ENCODE measurements around the gene TAAR5.
"Not testable (repeated sequence)": the region's sequence is repeated elsewhere in the genome, so short reads cannot be mapped to it uniquely, and the experiment has no call there.

Gene TAAR5

GRCh38 chr6:132589454-132589853 is at the start of gene TAAR5:
Gene TAAR5, minus strand, starts transcription at chr6:132589741. Its CDS starts 55 bp downstream, at chr6:132589686.
- Mint-ChIP-seq H3K36me3 (ENCODE audit: low read depth) (no peaks in the 10 kb centered on the region), H3K4me3 (no peak within 1 kb of the TSS), H3K27me3 (ENCODE audit: low read depth) (peaks cover 6% of the 10 kb centered on the region), H3K9me3 (no peaks in the 10 kb centered on the region), H3K27ac (no peak within 1 kb of the TSS), H3K4me1 (ENCODE audit: low read depth) (no peaks in the 10 kb centered on the region)
- no peak for DNase-seq (ENCODE audit: low spot score)

- not testable (repeated sequence) for H3K9me3 Mint-ChIP-seq; H3K27ac Mint-ChIP-seq; H3K36me3 Mint-ChIP-seq (ENCODE audit: low read depth); H3K4me1 Mint-ChIP-seq (ENCODE audit: low read depth); H3K4me3 Mint-ChIP-seq; DNase-seq (ENCODE audit: low spot score)
- peaks cover 33% of the 10 kb centered on the region for H3K27me3 Mint-ChIP-seq (ENCODE audit: low read depth)
These were observed 47.6 kb upstream of the TAAR5 start for GRCh38 chr6:132637135-132637534.

- not testable (repeated sequence) for H3K4me1 Mint-ChIP-seq (ENCODE audit: low read depth); H3K27ac Mint-ChIP-seq; DNase-seq (ENCODE audit: low spot score); H3K4me3 Mint-ChIP-seq; H3K36me3 Mint-ChIP-seq (ENCODE audit: low read depth); H3K9me3 Mint-ChIP-seq
- H3K27me3 Mint-ChIP-seq (ENCODE audit: low read depth), result peaks cover 30% of the 10 kb centered on the region
These were observed 46.4 kb upstream of the TAAR5 start for GRCh38 chr6:132635906-132636305.

DNA sequence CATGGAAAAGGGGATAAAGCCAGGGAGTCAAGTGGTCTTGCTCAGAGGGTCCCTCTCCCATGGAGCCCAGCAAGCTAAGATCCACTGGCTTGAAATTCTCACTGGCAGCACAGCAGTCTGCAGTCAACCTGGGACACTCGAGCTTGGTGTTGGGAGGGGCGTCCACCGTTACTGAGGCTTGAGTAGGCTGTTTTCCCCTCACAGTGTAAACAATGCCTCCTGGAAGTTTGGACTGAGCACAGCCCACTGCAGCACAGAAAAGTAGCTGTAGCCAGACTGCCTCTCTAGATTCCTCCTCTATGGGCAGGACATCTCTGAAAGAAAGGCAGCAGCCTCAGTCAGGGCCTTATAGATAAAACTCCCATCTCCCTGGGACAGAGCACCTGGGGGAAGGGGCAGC is 45.7 kb upstream of the TAAR5 start:
- H3K9me3 Mint-ChIP-seq; H3K4me3 Mint-ChIP-seq; H3K27ac Mint-ChIP-seq; H3K36me3 Mint-ChIP-seq (ENCODE audit: low read depth); DNase-seq (ENCODE audit: low spot score); H3K4me1 Mint-ChIP-seq (ENCODE audit: low read depth): not testable (repeated sequence)
- H3K27me3 Mint-ChIP-seq (ENCODE audit: low read depth), result peaks cover 31% of the 10 kb centered on the region

- Mint-ChIP-seq H3K9me3 (no peaks in the 10 kb centered on the region), H3K4me3 (no peak overlapping the region), H3K27me3 (ENCODE audit: low read depth) (peaks cover 31% of the 10 kb centered on the region), H3K4me1 (ENCODE audit: low read depth) (no peaks in the 10 kb centered on the region), H3K36me3 (ENCODE audit: low read depth) (no peaks in the 10 kb centered on the region), H3K27ac (no peak overlapping the region)
- no peak for DNase-seq (ENCODE audit: low spot score)
These were observed 45.3 kb upstream of the TAAR5 start for GRCh38 chr6:132634796-132635195.

DNA sequence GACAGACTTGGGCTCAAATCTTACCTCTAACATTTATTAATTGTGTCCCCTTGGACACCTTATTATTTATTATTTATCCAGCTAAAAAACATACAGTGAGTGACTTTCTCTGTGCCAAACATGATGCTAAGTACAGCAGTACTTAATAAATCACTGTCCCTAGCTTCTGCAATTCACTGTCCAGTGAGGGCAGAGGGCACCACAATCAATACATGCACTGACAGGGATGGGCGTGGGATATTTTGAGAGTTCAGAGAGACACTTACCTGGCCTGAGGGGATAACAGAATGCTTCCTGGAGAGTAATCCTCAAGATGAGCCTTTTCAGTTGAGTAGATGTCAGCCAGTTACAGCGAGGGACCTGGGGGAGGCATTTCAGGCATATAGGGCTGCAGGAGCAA is 43.8 kb upstream of the TAAR5 start:
- DNase-seq (ENCODE audit: low spot score), result no peak
- Mint-ChIP-seq H3K4me3 (no peak overlapping the region), H3K9me3 (no peaks in the 10 kb centered on the region), H3K27me3 (ENCODE audit: low read depth) (peaks cover 33% of the 10 kb centered on the region), H3K36me3 (ENCODE audit: low read depth) (no peaks in the 10 kb centered on the region), H3K27ac (no peak overlapping the region), H3K4me1 (ENCODE audit: low read depth) (no peaks in the 10 kb centered on the region)

DNA sequence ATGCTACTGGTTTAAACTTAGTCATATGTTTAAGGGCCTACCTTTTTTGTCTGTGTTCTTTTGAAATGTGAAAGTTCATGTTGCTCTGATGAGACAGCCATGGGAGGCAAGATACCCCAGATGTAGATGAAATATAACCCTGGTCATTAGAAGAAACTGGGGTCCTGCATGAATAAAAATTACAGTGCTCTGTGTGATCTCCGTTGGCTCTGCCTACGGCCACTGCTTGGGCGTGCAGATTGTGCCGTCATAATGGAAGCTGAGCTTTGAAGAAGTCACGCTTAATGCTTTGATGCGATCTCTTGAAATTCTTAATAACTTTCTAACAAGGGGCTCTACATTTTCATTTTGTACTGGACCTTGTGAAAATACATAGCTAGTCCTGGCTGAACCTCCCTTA is 34.6 kb upstream of the TAAR5 start, which contains the start of gene TAAR2:
Gene TAAR2 (minus strand): TSS at position 101 of the 400 bp plus-strand sequence. CDS start 0 bp downstream, at position 101.
- no peak for DNase-seq (ENCODE audit: low spot score)
- Mint-ChIP-seq H3K9me3 (no peaks in the 10 kb centered on the region), H3K36me3 (ENCODE audit: low read depth) (no peaks in the 10 kb centered on the region), H3K27me3 (ENCODE audit: low read depth) (peaks cover 12% of the 10 kb centered on the region), H3K27ac (no peak within 1 kb of the TSS), H3K4me3 (no peak within 1 kb of the TSS), H3K4me1 (ENCODE audit: low read depth) (no peaks in the 10 kb centered on the region)

DNA sequence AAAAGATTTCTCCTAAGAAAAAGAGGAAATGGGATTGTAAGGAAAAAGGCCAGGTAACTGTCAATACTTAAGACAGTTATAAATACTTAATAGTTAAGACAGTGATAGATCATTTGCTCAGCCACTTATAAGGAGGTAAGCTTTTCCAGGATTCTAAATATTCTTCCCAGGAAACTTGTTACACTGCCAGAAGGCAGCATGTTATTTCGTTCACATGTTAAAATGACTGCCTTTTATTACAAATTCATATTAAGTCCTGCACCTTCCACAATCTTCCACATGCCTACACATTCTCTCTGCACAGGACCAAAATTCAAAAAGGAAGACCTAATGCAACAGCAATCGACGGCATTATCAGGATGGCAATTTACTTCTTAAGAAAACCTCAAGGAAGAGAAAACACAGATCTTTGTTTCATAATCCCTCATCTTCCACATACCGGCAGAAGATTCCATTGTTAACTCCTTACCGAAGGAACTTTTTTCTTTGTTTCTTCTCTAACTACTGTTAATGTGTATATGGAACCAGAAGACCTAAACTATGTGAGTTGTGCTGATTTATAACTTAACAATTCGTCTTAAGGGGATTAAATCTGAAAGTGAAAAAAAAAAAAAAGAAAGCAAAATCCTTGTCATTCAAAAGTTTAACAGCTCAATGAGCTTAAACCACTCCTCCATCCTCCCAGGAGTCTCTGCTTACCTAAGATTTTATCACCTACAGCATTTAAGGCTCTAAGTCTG is 33.7 kb upstream of the TAAR5 start:
- H3K36me3 Mint-ChIP-seq (ENCODE audit: low read depth), result no peaks in the 10 kb centered on the region
- no peak overlapping the region for H3K4me3 Mint-ChIP-seq
- no peak for DNase-seq (ENCODE audit: low spot score)
- peaks cover 10% of the 10 kb centered on the region for H3K27me3 Mint-ChIP-seq (ENCODE audit: low read depth)
- H3K9me3 Mint-ChIP-seq, result no peaks in the 10 kb centered on the region
- H3K4me1 Mint-ChIP-seq (ENCODE audit: low read depth), result no peaks in the 10 kb centered on the region
- no peak overlapping the region for H3K27ac Mint-ChIP-seq

DNA sequence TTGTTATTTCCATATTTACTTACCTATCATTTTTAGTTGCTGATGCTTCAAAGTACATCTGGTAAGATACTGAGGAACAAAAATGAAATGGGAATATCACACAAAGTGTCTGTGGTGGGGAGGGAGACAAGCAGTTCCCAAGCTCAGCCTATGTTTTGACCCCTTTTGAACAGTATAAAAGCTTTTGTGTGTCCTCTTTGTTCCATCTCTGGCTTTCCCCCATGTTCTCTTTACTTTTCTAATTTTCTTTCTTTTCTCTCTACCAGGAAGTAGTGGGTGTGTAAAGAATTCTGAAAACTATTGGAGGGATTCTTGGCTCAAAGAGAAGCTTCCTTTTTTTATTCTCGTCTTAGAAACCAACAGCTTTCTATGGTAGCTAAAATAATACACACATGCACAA is 27.1 kb upstream of the TAAR5 start:
- H3K27me3 Mint-ChIP-seq (ENCODE audit: low read depth), result peaks cover 21% of the 10 kb centered on the region
- DNase-seq (ENCODE audit: low spot score), result no peak
- H3K36me3 Mint-ChIP-seq (ENCODE audit: low read depth), result no peaks in the 10 kb centered on the region
- no peak overlapping the region for H3K4me3 Mint-ChIP-seq
- H3K4me1 Mint-ChIP-seq (ENCODE audit: low read depth), result no peaks in the 10 kb centered on the region
- H3K9me3 Mint-ChIP-seq, result no peaks in the 10 kb centered on the region
- no peak overlapping the region for H3K27ac Mint-ChIP-seq

GRCh38 chr6:132614554-132614953 is 25.0 kb upstream of the TAAR5 start:
- Mint-ChIP-seq H3K27me3 (ENCODE audit: low read depth) (peaks cover 17% of the 10 kb centered on the region), H3K27ac (no peak overlapping the region), H3K4me3 (peak overlapping the region; percentile 37), H3K9me3 (no peaks in the 10 kb centered on the region), H3K36me3 (ENCODE audit: low read depth) (no peaks in the 10 kb centered on the region), H3K4me1 (ENCODE audit: low read depth) (no peaks in the 10 kb centered on the region)
- DNase-seq (ENCODE audit: low spot score), result no peak

DNA sequence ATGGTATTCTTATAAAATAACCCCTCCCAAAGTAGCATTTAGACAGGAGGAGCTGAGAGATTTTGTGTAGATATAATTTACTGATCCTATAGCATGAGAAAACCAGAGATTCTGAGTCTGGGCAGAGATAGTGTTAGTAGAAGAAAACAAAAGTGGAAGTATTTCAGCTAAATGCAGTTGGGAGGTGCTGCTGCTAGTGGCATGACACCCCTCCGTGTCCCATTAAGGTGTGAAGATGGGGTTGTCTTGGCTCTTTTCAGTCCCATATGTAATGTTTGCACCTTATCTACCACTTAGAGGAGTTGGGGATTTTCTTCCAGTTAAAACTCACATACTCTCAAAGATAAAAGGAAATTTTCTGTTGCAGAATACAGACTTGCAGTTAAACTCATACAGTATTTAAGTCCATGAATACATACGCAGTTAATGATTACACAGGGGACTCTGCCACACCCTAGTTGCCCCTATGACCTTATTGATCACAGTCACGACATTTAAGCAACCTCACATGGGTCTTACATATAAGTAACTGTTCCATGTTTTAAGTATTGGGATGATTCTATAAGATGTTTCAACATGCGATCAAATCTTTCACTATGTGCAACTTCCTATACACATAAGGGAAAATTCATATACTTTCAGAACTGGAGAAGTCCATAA is 23.0 kb upstream of the TAAR5 start:
- Mint-ChIP-seq H3K4me1 (ENCODE audit: low read depth) (no peaks in the 10 kb centered on the region), H3K27me3 (ENCODE audit: low read depth) (peaks cover 13% of the 10 kb centered on the region), H3K4me3 (no peak overlapping the region), H3K36me3 (ENCODE audit: low read depth) (no peaks in the 10 kb centered on the region), H3K9me3 (no peaks in the 10 kb centered on the region), H3K27ac (no peak overlapping the region)
- no peak for DNase-seq (ENCODE audit: low spot score)

- Mint-ChIP-seq H3K9me3 (no peaks in the 10 kb centered on the region), H3K27ac (no peak overlapping the region), H3K27me3 (ENCODE audit: low read depth) (peaks cover 9% of the 10 kb centered on the region), H3K36me3 (ENCODE audit: low read depth) (no peaks in the 10 kb centered on the region), H3K4me3 (no peak overlapping the region), H3K4me1 (ENCODE audit: low read depth) (no peaks in the 10 kb centered on the region)
- no peak for DNase-seq (ENCODE audit: low spot score)
These were observed 22.1 kb upstream of the TAAR5 start for GRCh38 chr6:132611616-132612015.

DNA sequence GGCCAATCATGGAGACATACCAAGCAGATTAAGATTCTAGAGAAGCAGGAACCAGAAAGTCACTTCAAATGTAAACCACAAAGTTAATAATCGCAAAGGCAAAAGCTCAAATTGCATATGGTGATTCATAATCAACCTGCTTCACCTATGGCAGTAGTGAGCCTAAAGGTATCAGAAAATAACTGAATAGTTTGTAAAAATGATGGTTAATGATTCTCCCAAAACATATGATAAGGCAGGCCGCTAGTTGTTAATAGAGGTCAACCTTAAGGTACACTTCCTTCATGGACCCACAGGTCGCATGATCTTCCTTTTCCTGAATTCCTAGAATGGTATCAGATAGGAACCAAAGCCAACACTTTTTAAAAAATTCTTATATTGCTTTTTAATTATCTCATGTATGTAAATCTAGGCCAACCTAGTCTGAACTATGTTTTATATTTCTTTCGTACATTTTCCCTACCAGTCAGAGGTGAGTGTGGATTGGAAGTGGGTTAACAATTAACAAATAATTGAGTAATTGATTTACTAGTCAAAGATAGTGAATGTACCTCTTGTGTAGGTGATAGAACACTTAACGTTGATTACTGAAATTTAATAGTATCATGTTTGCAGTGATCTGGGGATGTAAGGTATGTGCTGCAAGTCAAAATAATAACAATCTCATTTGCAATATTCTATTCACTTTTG is 18.1 kb upstream of the TAAR5 start:
- Mint-ChIP-seq H3K9me3 (no peaks in the 10 kb centered on the region), H3K4me3 (no peak overlapping the region), H3K27ac (no peak overlapping the region), H3K36me3 (ENCODE audit: low read depth) (no peaks in the 10 kb centered on the region), H3K27me3 (ENCODE audit: low read depth) (peaks cover 2% of the 10 kb centered on the region), H3K4me1 (ENCODE audit: low read depth) (no peaks in the 10 kb centered on the region)
- DNase-seq (ENCODE audit: low spot score), result no peak

DNA sequence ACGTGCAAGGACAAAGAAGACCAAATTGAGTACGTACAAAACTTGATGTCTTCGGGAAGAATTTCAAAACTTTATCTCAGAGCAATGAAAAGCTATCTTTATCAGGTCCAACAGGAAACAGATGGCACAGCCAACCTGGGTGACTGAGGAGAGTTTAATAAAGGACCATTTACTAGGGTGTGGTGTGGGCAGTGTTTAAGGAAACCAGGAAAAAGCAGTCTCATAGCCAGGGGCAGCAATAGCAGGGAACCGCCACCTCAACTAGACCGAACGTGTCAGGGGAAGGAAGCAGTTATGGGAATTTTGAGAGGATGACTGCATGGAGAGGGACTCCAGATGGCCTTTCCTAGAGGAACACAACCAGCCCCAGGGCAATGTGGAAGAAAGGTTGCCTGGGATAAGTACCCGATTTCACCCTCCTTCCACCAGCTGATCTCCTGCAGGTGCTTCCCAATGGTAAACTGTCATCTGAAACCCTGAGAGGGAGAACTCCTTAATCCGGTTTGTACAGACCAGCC is 15.2 kb upstream of the TAAR5 start:
- Mint-ChIP-seq H3K4me3 (no peak overlapping the region), H3K27ac (no peak overlapping the region), H3K4me1 (ENCODE audit: low read depth) (no peaks in the 10 kb centered on the region), H3K9me3 (no peaks in the 10 kb centered on the region), H3K27me3 (ENCODE audit: low read depth) (peaks cover 6% of the 10 kb centered on the region), H3K36me3 (ENCODE audit: low read depth) (no peaks in the 10 kb centered on the region)
- no peak for DNase-seq (ENCODE audit: low spot score)

All from T-helper 2 cell treated with Interferon-gamma antibody and Interleukin-4, amounts not matched to agents 5 μg/mL and 100 μg/mL, for 36 hours (primary cell).